Stomach (tissue), 9 donors: ENCODE data around the gene FAM111A. TPM values are rescaled to one million over a fixed set of nuclear protein-coding genes. Genes with fewer than 3 reads are reported as not detected.
A peak's percentile ranks its signal among the peaks of the same experiment; 100 is the strongest.

Experiments
- DNase-seq, 2 donors: peaks; one replicate each; pipeline versions ENCODE4 v3.0.0 to v3.0.0-alpha.2; 2013 to 2019
- H3K27ac ChIP-seq, 5 donors: fragments of 200-600 bp in 4 of 5; sonication (generic) in 4 of 5; one replicate each; pipeline ENCODE4 v1.5.1; 2013 to 2019; ENCODE audit warnings: mild to moderate bottlenecking in 1 of 5, moderate library complexity in 1 of 5
- H3K27me3 ChIP-seq, 3 donors: fragments of 200-600 bp; sonication (generic); one replicate each; pipeline ENCODE4 v1.5.1; 2017 to 2019; ENCODE audit warnings: mixed run types in 1 of 3
- H3K36me3 ChIP-seq, 4 donors: fragments of 200-600 bp; sonication (generic); 1 replicate in 3 of 4; 2 replicates in 1 of 4; pipeline ENCODE4 v1.5.1; 2016 to 2019
- H3K4me1 ChIP-seq, 4 donors: fragments of 200-600 bp; sonication (generic); one replicate each; pipeline ENCODE4 v1.5.1; 2016 to 2019
- H3K4me3 ChIP-seq, 4 donors: fragments of 200-600 bp; sonication (generic) in 3 of 4; one replicate each; pipeline ENCODE4 v1.5.1; 2016 to 2019; ENCODE audit warnings: mild to moderate bottlenecking in 1 of 4
- H3K9me3 ChIP-seq, 4 donors: fragments of 200-600 bp; sonication (generic); one replicate each; pipeline ENCODE4 v1.5.1; 2016 to 2019
- CTCF ChIP-seq, 7 experiments: fragments of 450-650 bp in 4 of 7; fragments of 200-600 bp in 3 of 7; sonication (generic) in 3 of 7; IDR thresholded peaks; one replicate each; pipeline ENCODE4 v1.5.1; 2016 to 2019; ENCODE audit warnings: antibody characterized with exemption in 7 of 7, control low read depth in 2 of 7, mild to moderate bottlenecking in 1 of 7
- EP300 ChIP-seq: sonication (generic); formaldehyde crosslinking; IDR thresholded peaks from one replicate; pipeline ENCODE4 v1.6.1; 2017; ENCODE audit warnings: antibody characterized with exemption
- POLR2A ChIP-seq, 4 donors: fragments of 450-650 bp; IDR thresholded peaks; one replicate each; pipeline ENCODE4 v1.6.1; 2016; ENCODE audit warnings: antibody characterized with exemption in 4 of 4, control low read depth in 2 of 4, mild to moderate bottlenecking in 1 of 4, moderate library complexity in 1 of 4
- POLR2AphosphoS5 ChIP-seq, 3 donors: sonication (generic); formaldehyde crosslinking; IDR thresholded peaks; one replicate each; pipeline ENCODE4 v1.6.1; 2016; ENCODE audit warnings: antibody characterized with exemption in 3 of 3
- WGBS, 5 donors: extraction: QIAGEN DNeasy Blood & Tissue Kit in 3 of 5; methylation state at CpG; one replicate each; pipeline versions ENCODE4 v1.1.5 to v1.1.7; 2013 to 2018; 5-methylcytosine and 5-hydroxymethylcytosine counted together
- intact Hi-C: fragments of 100-400 bp; cut with DNase I; formaldehyde crosslinking; loops from one replicate; pipeline ENCODE4 v1.15.1; 2023; ENCODE audit warnings: low total_unique reads
- polyA plus RNA-seq, 3 donors: library from polyadenylated mRNA; stranded (reverse); fragments of 200-250 nt; gene quantifications; one replicate each; pipeline ENCODE4 v1.2.3, GENCODE V29; 2013
- total RNA-seq, 5 donors: library from RNA; depleted of rRNA; stranded (reverse); fragments of >200 nt; gene quantifications; one replicate each; pipeline versions ENCODE4 v1.1.0 to v1.2.3, GENCODE V29; 2014 to 2016
- donor health status: healthy with polysubstance abuse.
- donor health status: Bipolar disorder and iron deficiency.
- donor health status: healthy.

The FAM111A gene
- total and polyA plus RNA-seq, 8 donors: 8.9 to 78.2 (median 29.7) TPM

GRCh38 chr11:59164028-59164427 lies 21.4 kb downstream of the FAM111A start:
- 59 to 87% (median 81%) methylated on average over 3 of the region's 3 CpGs for WGBS, 5 donors
- no peak for DNase-seq
- intact Hi-C loops: no loop called here
- Histone ChIP-seq H3K27ac (no peak overlapping the region), H3K36me3 (no peaks in the 10 kb centered on the region), H3K27me3 (peaks cover 0 to 10% (median 0%) of the 10 kb centered on the region in 3 donors), H3K4me1 (no peaks in the 10 kb centered on the region), H3K9me3 (no peaks in the 10 kb centered on the region), H3K4me3 (no peak overlapping the region)
- TF ChIP-seq EP300: no peak
- no peak for TF ChIP-seq POLR2A (IDR thresholded peaks at IDR 0.05)

- Histone ChIP-seq H3K27ac (peak within 1 kb of the TSS; percentile 68 to 92 (median 86)), H3K4me1 (peaks cover 19 to 49% (median 47%) of the 10 kb centered on the region in 4 donors), H3K4me3 (peak within 1 kb of the TSS; percentile 70 to 88 (median 79)), H3K9me3 (no peaks in the 10 kb centered on the region), H3K27me3 (peaks cover 0 to 12% (median 0%) of the 10 kb centered on the region in 3 donors), H3K36me3 (no peaks in the 10 kb centered on the region)
- TF ChIP-seq POLR2A (IDR thresholded peaks at IDR 0.05): no peak
- TF ChIP-seq EP300: no peak
- TF ChIP-seq CTCF (IDR thresholded peaks at IDR 0.05): peak in 6 of 7 experiments; percentile 68 to 98 (median 92)
- TF ChIP-seq POLR2AphosphoS5 (IDR thresholded peaks at IDR 0.05): peak in 2 of 3 donors; percentile 57 to 75
- DNase-seq: peak; percentile 96 to 97
- intact Hi-C loops: loop anchor here (5.0 kb wide), 2 partner anchors 36 to 116 kb away; no protein-coding TSS in a partner anchor
- WGBS, 5 donors: 0 to 1% (median 1%) methylated on average over 40 to 64 of the region's 64 CpGs
Measured at GRCh38 chr11:59171508-59172322, 29.1 kb downstream of the FAM111A start, which contains the start of gene DTX4. Gene DTX4, plus strand, starts transcription at chr11:59172132. Its CDS starts 464 bp downstream, at chr11:59172596.

GRCh38 chr11:59172345-59173079 lies 29.9 kb downstream of the FAM111A start:
- no peaks in the 10 kb centered on the region for H3K36me3 ChIP-seq
- no peak for TF ChIP-seq POLR2A (IDR thresholded peaks at IDR 0.05)
- TF ChIP-seq CTCF (IDR thresholded peaks at IDR 0.05): no peak
- TF ChIP-seq EP300: no peak
- TF ChIP-seq POLR2AphosphoS5 (IDR thresholded peaks at IDR 0.05): no peak
- DNase-seq: peak; percentile 29 to 76
- peaks cover 0 to 12% (median 0%) of the 10 kb centered on the region in 3 donors for H3K27me3 ChIP-seq
- intact Hi-C loops: loop anchor here (5.0 kb wide), 2 partner anchors 35 to 115 kb away; no protein-coding TSS in a partner anchor
- 0 to 1% (median 0%) methylated on average over 33 to 70 of the region's 70 CpGs for WGBS, 5 donors
- peak overlapping the region; percentile 70 to 88 (median 79) for H3K4me3 ChIP-seq
- peaks cover 19 to 50% (median 48%) of the 10 kb centered on the region in 4 donors for H3K4me1 ChIP-seq
- H3K27ac ChIP-seq: peak overlapping the region; percentile 68 to 92 (median 86)
- H3K9me3 ChIP-seq: no peaks in the 10 kb centered on the region

GRCh38 chr11:59173080-59173963 lies 30.7 kb downstream of the FAM111A start:
- Histone ChIP-seq H3K36me3 (peaks cover 0 to 5% (median 0%) of the 10 kb centered on the region in 4 donors), H3K4me3 (peak overlapping the region; percentile 70 to 88 (median 79)), H3K4me1 (peaks cover 19 to 50% (median 48%) of the 10 kb centered on the region in 4 donors), H3K9me3 (no peaks in the 10 kb centered on the region), H3K27me3 (peaks cover 0 to 12% (median 0%) of the 10 kb centered on the region in 3 donors), H3K27ac (peak overlapping the region; percentile 68 to 92 (median 86))
- 4 to 15% (median 5%) methylated on average over 26 to 37 of the region's 37 CpGs for WGBS, 5 donors
- peak; percentile 35 to 78 for DNase-seq
- intact Hi-C loops: loop anchor here (5.0 kb wide), 2 partner anchors 34 to 114 kb away; no protein-coding TSS in a partner anchor
- no peak for TF ChIP-seq CTCF (IDR thresholded peaks at IDR 0.05)
- peak in 1 of 3 donors; percentile 5 for TF ChIP-seq POLR2AphosphoS5 (IDR thresholded peaks at IDR 0.05)
